GDM1 (cell line): ENCODE data around the gene RFC2.
A peak's percentile ranks its signal among the peaks of the same experiment; 100 is the strongest.
"Not testable (repeated sequence)": the region's sequence is repeated elsewhere in the genome, so short reads cannot be mapped to it uniquely, and the experiment has no call there.

Experiments used
- DNase-seq: peaks from one replicate; lab custom pipeline; 2025; lab: John Stamatoyannopoulos, UW

Gene RFC2

GRCh38 chr7:74248156-74248555, 6.0 kb downstream of the RFC2 start:
- DNase-seq, result no peak

GRCh38 chr7:74246497-74246896, 7.7 kb downstream of the RFC2 start:
- DNase-seq, result no peak

DNA sequence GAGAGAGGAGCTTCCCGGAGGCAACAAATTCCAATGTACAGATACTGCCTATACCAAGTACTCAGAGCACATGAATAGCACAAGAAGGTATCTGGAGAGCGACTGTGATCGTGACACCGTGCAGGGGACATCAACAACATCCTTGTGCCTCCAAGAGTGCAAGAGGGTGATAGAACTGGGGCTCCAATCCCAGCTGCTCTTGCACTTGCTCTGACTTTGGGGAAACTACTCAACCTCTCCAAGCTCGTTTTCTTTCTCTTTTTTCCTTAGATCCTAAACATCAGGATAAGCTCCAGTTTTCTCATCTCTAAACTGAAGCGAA, 12.1 kb downstream of the RFC2 start:
- no peak for DNase-seq

GRCh38 chr7:74240482-74240881, 13.7 kb downstream of the RFC2 start:
- DNase-seq, result no peak

DNA sequence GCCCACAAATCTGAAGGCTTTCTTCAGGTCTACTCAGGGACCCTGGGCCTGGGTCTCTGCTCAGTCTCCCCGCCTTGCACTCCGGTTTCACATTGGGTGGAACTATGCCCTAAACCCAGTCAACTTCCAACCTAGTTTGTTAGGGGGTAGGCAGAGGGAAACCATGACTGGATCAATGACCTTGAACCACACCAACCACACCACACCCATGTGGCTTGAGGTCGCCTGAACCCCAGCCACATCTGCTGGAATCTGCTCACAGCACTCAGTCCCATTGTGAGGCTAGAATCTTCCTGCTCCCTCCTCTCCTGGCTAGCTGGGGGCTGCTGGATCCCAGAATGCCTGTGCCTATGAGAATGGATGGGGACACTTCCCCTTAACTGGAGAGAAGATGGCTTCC, 17.9 kb downstream of the RFC2 start:
- no peak for DNase-seq

GRCh38 chr7:74235518-74236268, 18.5 kb downstream of the RFC2 start:
- no peak for DNase-seq

- DNase-seq, result no peak
Measured at GRCh38 chr7:74233655-74234285, 20.4 kb downstream of the RFC2 start.

DNA sequence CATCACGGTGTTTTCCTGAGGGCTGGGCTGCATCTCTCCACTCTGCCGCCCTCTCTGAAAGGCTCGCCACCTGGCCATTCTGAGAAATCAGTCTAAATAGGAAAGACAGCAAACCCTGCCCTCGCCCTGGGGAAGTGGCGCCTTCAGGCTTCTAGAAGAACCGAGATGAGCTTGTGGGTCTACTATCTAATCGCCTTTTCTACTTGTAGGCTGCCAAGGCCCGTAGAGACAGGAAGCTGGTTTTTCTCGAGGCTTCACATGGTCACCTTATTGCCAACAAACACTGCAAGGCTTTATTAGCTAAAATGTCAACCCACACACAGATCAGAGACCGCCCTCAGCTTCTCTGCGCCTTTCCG, 23.0 kb downstream of the RFC2 start:
- no peak for DNase-seq

DNA sequence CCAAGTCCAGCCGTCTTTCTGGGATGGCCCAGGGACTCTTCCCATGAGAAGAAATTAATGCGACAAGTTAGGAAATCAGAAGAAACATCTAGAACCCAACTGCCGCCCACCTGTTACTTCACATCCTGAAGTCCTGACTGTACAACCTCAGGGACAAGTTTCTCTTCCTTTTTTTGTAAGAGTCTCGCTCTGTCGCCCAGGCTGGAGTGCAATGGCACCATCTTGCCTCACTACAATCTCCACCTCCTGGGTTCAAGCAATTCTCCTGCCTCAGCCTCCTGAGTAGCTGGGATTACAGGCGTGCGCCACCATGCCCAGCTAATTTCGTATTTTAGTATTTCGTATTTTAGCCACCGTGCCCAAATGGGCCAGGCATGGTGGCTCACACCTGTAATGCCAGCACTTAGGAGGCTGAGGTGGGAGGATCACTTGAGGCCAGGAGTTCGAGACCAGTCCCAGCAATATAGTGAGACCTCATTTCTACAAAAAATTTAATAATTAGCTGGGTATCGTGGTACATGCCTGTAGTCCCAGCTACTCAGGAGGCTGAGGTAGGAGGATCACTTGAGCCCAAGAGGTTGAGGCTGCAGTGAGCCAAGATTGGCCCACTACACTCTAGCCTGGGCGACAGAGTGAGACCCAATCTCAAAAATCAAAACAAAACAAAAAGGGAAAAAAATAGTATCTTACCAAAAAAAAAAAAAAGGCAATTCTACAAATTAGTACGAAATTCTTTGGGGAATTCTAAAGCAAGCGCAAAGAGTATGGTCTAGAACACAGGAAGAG, 23.6 kb downstream of the RFC2 start:
- no peak for DNase-seq

DNA sequence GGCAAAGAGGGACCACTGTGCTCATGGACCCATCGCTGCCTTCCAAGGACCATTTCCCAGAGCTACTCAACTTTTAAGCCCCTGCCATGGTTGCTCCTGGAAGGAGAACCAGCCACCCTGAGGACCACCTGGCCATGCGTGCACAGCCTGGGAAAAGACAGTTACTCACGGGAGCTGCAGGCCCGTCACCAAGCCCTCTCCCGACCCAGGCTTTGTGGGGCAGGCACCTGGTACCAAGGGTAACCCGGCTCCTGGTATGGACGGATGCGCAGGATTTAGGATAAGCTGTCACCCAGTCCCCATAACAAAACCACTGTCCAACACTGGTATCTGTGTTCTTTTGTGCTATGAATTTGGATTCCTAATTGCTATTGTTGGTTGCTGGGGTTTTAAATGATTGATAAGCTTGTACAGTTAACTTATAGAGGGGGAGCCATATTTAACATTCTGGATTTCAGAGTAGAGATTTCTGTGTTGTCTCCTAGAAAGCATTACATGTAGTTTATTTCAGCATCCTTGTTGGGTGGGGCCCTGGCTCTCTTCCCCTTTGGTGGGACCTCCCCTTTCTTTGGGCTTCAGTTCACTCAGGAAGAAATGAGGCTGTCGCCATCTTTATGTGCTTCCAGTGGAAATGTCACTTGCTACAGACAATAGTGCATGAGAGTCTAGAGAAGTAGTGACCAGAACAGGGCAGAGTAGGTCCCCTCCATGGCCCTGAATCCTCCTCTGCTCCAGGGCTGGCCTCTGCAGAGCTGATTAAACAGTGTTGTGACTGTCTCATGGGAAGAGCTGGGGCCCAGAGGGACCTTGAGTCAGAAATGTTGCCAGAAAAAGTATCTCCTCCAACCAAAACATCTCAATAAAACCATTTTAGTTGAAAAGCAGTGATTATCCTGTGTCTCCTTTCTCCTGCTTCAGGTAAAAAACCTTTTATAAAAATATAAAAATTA, 25.0 kb downstream of the RFC2 start:
- no peak for DNase-seq

GRCh38 chr7:74226633-74227032, 27.6 kb downstream of the RFC2 start:
- DNase-seq, result peak; percentile 74

GRCh38 chr7:74225400-74225799, 28.8 kb downstream of the RFC2 start:
- DNase-seq, result no peak

GRCh38 chr7:74224907-74225306, 29.3 kb downstream of the RFC2 start:
- not testable (repeated sequence) for DNase-seq

GRCh38 chr7:74224511-74224832, 29.7 kb downstream of the RFC2 start:
- no peak for DNase-seq

DNA sequence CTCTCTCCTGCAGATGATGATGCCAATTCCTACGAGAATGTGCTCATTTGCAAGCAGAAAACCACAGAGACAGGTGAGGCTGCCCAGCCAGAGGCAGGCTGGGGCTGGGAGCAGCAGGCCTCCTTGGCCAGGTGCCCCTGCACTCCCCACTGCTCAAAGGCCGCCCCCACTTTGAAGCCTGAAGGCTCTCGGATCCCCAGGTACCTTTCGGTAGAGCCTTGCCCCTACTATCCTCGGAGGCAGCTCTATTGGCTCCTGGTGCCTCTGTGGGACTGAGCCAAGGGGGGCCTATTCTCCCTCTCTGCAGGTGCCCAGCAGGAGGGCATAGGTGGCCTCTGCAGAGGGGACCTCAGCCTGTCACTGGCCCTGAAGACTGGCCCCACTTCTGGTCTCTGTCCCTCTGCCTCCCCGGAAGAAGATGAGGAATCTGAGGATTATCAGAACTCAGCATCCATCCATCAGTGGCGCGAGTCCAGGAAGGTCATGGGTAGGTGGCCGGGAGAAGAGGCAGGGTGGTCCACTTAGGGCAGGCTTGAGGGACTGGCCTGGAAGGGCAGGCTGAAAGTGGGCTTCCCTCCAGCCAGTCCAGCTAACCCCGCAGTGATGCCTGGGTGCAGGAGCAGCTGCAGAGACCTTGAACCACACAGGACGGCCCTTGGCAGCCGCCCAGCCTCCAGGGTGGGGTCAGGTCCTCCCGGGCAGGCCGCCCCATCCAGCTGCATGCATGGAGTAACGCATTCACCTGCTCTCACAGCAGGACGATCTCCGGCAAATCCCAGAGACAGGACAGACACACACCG, 30.3 kb downstream of the RFC2 start:
- DNase-seq, result no peak

- no peak for DNase-seq
Measured at GRCh38 chr7:74222851-74223710, 31.1 kb downstream of the RFC2 start.

DNA sequence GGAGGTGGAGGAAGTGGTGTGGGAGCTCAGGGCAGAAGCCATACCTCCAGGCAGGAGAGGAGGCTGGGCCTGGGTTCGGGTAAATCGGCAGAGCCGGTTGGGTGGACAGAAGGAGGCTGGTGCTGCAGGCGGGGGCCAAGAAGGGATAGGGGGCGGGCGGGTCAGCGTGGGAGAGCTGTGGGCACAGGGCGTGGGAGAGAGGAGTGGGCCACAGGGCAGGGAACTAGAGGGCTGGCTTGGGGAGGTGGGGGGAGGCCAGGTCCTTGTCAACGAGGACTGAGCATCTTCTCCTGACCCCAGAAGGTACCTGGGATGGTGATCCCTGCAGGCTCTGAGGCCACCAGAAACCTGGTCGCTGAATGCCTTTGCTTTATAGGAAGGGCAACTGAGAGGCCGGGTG, 32.5 kb downstream of the RFC2 start:
- no peak for DNase-seq

- DNase-seq, result no peak
Measured at GRCh38 chr7:74220229-74220628, 34.0 kb downstream of the RFC2 start.

DNA sequence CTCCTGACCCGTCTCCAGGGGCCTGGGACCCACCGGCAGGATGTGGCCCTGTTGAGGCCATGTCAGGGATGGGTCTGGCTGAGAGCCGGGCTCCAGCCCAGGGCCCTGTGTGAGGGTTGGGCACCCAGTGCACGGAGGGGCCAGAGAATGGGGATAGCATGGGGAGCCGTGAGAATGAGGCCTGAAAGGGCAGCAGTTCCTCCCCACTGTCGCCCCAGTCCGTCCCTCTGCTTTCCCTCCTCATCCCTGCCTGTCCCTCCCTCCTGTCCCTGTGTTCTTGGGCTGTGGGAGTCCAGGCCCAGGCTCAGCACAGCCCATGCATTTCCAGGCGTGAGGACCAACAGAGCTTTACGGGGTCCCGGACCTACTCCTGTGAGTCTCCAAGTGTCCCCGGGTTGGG, 34.8 kb downstream of the RFC2 start:
- DNase-seq, result no peak

GRCh38 chr7:74218343-74218698, 35.9 kb downstream of the RFC2 start:
- DNase-seq, result no peak
